OCI-LY7 (cell line): ENCODE measurements around the gene RHOA.

ENCODE experiments used
- CTCF ChIP-seq: fragments of 200-600 bp; sonication (generic); conservative IDR thresholded peaks from 2 replicates; pipeline ENCODE4 v1.5.1; 2014; ENCODE audit warnings: mild to moderate bottlenecking, antibody characterized with exemption, low read length, moderate library complexity, mixed read lengths
- EZH2phosphoT487 ChIP-seq: fragments of 200-600 bp; sonication (generic); IDR thresholded peaks from 2 replicates; pipeline ENCODE4 v1.6.1; 2018; ENCODE audit warnings: low read depth, borderline replicate concordance, mild to moderate bottlenecking, mixed run types, antibody characterized with exemption, low read length, moderate library complexity, mixed read lengths

GRCh38 chr3:49370585-49371290, 41.0 kb downstream of the RHOA start:
- TF ChIP-seq CTCF (no peak), EZH2phosphoT487 (no peak)
